GM18499 (cell line): ENCODE results near the gene CLOCK.

Experiments
- ATAC-seq: cut with Tn5 transposase; IDR thresholded peaks from one replicate; pipeline ENCODE4 v1.9.1; 2021; ENCODE audit warnings: moderate number of reproducible peaks; ENCODE audit not compliant: insufficient read depth, unreplicated experiment

The CLOCK gene

DNA sequence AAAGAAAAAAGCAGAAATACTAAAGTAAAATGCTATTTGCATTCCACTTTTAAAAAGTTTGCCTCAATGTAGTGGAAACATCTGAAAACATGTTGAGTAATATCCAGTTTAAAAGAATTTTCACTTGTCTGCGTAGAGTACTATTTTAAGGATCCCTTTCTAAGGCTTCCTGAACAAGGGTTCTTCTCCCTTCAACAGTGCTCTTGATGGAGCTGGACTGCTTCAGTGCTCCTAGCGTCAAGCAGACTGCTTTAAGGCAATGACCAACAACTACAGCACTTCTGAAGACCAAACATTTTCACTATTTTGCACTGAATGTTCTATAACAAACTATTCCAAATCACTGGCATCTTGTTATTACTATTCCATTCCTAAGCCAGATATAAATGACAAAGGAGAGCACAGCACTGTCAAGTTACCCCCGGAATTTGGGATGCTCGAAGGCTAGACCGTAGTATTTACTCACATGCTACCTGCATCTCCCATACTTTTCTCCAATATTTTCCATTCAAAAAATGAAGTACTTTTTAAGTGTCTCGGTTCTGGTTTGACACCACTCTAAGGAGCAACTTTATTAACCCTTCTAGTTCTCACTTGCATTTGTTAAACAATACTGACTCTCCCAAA is 114.9 kb downstream of the CLOCK start:
- no peak for ATAC-seq

DNA sequence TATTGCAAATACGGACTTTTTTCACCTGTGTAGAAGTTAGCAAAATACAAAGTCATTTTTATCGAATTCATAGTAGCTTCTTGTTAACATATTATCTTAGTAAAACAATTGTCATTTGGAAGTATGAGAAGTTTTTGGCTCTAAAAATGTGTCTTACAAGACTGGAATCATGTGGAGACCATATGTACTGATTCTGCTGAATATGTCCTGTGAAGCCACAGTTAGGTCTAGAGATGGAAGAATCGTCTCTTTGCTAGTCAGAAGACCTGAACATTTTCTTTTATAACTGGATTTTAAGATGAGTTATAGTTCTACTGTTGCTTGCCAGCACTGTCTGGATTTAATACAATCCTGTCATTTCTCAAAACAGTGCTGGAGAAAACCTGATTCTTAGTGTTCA is 121.9 kb downstream of the CLOCK start:
- no peak for ATAC-seq

DNA sequence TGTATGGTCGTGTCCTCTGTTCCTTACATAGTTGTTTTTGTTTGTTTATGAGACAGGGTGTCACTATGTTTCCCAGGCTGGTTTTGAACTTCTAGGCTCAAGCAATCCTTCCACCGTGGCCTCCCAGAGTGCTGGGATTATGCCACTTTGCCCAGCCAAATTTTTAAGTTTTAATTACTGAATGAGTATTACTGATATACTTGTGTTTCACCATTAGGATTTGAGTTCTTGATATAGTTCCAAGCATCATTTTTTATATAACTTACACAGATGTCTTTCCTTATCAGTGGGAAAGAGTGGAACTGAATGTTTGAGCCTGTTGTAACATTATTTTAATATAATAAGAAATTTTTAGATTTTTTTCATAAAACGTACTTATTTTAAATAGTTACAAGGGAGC is 130.5 kb downstream of the CLOCK start:
- ATAC-seq = no peak

DNA sequence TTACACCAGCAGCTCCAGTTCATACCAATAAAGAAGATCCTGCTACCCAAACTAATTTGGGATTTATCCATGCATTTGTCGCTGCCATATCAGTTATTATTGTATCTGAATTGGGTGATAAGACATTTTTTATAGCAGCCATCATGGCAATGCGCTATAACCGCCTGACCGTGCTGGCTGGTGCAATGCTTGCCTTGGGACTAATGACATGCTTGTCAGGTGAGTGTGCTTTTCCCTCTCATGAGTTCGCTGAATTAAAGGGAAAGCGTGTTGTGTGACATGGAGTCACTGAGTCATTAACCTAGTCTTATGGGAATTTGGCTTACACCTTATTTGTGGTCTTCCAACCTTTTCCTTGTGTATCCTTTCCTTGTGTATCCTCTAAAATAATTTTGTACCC is 135.1 kb downstream of the CLOCK start:
- no peak for ATAC-seq

DNA sequence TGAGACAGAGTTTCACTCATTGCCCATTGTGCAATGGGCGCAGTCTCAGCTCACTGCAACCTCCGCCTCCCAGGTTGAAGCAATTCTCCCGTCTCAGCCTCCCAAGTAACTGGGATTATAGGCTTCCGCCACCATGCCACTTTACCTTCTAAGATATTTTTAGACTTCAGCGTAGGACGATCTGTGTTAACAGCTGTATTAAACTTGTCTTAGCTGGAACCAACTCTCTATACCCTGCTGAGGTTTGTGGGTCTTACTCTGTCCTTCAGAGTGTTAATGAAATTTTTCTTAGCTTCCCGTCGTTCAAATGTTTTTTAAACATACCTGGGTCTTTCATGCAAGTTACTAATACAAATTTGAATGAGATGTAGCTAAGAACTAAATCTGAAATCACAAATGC is 136.3 kb downstream of the CLOCK start:
- ATAC-seq = no peak

DNA sequence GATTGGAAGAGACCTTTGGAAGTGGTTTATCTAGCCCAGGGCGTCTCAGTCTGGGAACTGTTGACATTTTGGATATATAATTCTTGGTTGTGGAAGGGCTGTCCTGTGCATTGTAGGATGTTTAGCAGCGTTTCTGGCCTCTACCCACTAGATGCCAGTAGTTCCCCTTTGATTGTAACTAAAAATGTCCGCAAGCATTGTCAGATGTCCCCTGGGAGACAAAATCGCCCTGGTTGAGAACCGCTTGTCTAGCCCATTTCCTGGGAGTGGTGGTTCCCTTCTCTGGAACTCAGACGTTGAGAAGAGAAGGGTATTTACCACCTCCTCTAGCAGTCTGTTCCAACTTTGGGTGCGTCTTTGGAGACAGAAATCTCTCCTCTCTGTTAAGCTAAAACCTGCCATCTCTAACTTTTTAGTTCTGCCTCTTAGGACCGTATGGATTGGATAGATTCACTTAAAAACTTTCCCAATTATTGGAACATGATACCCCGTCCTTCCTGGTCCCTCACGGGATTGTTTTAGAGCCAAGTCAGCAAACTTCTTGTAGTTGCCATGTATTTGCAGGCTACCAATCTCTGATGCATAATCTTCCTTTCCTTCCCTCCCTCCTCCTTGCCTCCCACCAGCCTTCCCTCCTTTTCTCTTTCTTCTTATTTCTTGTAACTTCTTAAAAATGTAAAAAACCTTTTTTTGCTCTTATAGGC is 137.1 kb downstream of the CLOCK start:
- peak; percentile 64 for ATAC-seq

DNA sequence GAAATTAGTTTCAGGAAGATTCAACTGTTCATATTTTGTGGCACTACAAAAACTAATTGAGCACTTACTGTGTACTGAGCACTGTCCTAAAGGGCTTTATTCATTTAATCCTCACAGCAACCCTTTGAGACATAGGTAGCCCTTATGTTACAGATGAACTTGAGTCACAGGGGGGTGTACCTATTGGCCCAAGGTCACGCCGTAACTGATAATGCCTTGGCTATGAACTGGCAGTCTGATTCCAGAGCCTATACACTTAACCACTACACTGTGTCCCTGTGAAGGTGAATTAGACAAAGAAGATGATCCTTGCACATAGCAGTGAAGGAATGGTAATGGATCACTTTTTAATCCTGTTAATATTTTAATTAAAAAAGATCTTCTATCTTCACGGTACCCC is 138.9 kb downstream of the CLOCK start:
- no peak for ATAC-seq

DNA sequence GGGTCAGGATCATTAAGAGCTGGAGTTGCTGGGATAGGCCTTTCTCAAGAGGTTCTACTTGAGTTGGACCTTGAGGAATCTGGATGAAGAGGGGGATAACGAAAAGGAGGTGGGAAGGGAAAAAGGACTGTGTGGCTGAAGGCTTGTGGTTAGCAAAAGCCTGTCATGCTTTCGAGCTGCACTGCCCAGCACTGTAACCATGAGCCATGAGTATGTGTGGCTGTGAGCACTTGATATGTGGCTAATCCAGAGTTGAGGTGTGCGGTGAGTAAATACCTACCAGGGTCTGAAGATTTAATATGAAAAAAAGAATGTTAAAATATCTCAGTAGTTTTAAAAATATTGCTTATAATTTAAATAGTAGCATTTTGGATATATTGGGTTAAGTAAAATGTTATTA is 139.6 kb downstream of the CLOCK start:
- ATAC-seq = no peak

DNA sequence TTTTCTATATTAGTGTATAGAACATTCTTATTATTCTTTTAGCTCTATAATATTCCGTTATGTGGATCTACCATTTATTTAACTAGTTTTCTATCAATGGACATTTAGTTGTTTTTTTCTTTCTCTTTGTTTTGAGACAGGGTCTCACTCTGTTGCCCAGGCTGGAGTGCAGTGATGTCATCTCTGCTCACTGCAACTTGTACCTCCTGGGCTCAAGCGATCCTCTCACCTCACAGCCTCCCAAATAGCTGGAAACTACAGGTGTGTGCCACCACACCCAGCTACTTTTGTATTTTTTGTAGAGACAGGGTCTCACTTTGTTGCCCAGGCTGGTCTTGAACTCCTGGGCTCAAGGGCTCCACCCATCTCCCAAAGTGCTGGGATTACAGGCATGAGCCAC is 140.2 kb downstream of the CLOCK start:
- ATAC-seq = no peak

DNA sequence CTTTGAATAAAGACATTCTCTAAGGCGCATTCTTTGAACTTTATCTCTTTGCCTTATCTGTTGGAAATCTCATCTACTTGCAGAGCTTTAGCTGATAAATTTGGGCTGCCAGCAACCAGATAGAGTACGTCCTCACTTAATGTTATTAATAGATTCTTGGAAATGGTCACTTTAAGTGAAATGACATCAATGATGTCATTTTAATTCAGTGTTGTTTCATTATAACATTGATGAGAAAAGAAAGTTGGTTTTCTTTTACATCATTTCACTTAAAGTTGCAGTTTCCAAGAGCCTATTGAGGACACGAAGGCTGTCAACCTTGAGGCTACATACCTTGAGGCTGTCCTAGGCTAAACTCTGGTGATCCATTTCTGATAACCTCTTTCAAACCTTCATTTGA is 141.6 kb downstream of the CLOCK start:
- ATAC-seq = no peak

DNA sequence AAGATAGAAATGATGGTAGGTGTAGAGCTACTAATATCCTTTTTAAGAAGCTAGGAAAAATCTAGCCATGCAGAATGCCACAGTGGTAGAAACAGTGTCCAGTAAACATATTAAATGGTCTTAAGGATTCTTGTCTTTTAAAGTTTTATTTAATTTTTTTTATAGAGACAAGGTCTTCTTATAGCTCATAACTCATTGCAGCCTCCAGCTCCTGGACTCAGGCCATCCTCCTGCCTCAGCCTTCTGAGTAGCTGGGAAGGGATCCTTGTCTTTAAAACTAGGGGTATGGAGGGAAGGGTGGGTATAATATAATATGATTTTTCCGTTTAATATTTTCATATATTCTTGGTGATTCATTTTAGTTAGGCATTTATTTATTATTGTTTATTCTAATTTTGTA is 147.1 kb downstream of the CLOCK start:
- no peak for ATAC-seq

DNA sequence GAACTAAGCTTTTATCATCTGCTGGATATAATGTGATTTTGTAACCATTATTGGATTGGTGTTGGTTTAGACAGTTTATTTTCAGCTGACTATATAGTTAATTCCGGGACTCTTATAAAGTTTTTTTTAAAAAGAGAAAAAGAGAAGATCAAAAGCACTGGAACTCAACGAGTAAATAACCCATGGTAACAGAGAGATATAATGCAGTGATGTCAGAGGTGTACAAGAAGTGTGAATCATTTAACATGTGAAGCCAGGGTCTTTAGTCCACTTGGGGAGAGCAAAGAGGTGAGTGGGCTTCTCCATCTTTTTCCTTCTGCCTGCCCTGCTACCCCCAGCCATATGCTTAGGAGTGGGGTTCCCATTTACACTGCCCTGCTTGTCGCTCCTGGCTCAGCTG is 147.7 kb downstream of the CLOCK start:
- no peak for ATAC-seq

DNA sequence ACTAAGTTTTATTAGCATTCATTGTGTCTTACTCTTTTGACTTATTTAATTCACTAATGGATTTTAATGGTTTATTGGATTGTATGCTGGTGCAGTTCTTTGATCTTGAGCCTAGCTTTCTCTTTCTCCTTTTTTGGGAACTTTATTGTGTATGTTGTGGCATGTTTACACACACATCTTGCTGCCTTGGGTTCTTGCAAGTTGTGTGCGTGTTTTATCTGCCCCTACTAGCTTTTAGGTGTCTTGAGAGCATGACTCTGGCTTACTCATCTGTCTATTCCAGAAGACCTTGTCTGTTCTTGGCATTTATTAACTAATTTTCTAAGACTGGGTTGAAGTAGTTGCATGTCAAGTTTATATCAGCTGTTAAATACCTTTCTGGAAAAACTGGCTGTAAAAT is 148.2 kb downstream of the CLOCK start:
- ATAC-seq = no peak

DNA sequence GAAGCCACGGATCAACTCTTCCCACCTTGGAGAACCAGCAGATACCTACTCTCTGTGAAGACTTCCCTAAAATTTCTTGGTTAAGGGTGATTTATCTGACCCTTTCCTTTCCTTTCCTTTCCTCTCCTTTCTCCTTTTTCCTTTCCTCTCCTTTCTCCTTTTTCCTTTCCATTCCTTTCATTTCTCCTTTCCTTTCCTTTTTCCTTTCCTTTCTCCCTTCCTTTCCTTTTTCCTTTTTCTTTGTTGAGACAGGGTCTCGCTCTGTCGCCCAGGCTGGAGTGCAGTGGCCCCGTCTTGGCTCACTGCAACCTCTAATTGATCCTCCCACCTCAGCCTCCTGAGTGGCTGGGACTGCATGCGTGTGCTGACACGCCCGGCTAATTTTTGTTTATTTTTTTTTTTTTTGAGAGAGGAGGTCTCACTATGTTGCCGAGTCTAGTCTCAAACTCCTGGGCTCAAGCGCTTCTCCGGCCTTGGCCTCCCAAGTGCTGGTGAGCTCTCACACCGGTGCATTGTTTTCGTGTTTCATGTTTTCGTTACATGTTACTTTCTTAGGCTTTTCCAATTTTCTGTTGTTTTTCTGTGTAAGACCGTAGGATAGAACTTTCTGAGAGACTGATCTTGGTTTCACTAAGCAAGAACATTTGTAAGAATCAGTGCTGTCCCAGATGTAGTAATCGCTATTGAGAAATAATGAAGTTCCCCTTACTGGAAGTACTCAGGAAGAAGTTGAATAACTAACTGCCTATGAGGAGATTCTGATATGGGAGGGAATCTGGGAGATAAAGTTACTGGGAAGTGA is 149.0 kb downstream of the CLOCK start:
- no peak for ATAC-seq

DNA sequence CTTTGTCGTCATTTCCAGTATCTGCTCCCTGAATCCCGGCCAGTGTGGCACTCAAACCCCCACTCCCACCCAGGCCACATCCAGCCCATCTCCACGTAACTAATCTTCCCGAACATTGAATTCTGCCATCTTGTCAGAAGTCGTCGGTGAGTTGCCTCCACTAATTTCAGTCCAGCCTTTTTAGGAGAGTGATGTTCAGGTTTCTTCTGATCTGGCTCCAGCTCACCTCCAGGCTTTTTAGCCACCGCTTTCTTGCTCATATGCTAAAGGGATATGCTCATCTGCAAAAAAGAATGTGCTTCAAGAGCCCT is 149.6 kb downstream of the CLOCK start:
- ATAC-seq = no peak

DNA sequence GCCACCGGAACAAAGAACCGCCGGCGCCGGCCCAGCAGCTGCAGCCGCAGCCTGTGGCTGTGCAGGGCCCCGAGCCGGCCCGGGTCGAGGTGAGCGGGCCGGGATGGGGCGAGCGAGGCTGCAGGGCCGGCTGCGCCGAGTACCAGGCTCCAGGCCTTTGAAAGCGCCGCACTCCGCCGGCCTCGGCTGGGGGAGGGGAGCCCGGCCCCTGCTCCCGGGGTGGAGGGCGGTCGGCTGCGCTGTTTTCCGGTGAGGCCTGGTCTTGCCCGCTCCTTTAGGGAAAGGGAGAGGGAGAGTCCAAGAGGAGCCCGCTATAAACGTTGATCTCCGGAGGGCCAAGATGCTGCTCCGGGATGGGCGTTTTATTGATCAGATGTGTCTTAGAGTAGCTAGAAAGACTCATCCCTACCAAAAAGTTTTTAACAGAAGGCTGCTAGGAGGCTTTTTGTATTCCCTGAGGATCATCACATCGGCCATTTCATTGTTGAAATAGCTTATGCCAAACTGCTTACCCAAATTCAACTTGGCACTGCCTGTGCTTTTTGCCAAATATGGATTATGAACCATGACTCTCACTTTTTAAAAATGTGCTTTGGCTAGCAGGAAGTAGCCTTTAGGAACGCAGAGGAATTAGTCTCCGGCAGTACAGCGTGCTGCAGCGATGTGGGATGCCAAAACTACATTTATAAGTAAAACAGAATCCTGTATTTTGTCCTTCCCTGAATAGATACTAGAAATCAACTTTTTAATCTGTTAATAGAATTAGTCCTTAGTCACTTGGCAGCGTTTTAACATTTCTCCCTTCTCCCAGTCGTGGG is 150.2 kb downstream of the CLOCK start:
- peak; percentile 8 for ATAC-seq

DNA sequence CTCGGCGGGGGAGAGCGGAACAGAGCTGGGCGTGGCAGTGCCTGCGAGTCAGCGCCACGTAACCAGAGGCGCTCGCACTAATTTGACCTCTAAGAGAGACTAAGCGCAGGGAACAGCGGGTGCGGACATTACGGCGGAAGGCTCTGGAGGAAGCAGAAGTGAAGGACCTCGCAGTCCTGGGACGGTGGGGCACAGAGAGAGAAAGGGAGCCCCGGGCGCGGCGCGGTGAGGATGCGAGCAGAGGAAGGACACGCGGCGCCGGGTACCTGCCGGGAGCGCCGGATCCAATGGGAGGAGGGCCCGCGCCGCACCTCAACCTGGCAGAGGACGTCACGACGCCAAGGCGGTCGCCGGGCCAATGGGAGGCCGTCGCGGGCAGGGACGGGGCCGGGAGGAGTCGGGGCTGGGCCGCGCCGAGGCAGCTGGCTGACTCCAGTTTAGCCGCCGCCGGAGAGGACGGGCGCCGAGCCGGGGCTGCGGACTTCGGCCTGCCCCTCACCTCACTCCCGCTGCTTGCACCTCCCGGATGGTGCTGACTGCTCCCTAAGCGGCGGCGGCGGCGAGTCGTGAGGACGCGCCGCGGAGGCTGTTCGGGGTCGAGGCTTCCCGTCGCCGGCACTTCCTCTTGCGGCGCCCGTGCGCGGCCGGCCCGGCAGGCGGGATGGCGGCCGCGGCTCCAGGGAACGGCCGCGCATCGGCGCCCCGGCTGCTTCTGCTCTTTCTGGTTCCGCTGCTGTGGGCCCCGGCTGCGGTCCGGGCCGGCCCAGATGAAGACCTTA is 151.0 kb downstream of the CLOCK start, which contains the start of gene TMEM165:
Gene TMEM165, plus strand, starts transcription at position 429 of the 779 bp plus-strand sequence. Its CDS starts 233 bp downstream, at position 662.
- ATAC-seq = peak; percentile 72

DNA sequence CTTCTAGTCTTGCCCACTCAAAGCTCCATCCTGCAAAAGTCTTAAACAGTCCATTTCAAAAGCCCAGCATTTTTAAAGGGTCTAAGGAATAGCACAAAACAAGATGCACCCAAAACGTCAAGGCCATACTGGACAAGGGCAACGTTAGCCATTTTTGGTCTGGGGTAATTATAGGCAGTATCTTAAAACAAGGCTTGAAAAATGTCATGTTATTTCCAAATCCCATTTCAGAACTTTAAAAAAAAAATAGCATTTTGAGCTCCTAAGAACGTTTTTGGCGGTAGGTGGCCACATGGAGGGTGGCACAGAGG is 151.5 kb downstream of the CLOCK start:
- no peak for ATAC-seq

DNA sequence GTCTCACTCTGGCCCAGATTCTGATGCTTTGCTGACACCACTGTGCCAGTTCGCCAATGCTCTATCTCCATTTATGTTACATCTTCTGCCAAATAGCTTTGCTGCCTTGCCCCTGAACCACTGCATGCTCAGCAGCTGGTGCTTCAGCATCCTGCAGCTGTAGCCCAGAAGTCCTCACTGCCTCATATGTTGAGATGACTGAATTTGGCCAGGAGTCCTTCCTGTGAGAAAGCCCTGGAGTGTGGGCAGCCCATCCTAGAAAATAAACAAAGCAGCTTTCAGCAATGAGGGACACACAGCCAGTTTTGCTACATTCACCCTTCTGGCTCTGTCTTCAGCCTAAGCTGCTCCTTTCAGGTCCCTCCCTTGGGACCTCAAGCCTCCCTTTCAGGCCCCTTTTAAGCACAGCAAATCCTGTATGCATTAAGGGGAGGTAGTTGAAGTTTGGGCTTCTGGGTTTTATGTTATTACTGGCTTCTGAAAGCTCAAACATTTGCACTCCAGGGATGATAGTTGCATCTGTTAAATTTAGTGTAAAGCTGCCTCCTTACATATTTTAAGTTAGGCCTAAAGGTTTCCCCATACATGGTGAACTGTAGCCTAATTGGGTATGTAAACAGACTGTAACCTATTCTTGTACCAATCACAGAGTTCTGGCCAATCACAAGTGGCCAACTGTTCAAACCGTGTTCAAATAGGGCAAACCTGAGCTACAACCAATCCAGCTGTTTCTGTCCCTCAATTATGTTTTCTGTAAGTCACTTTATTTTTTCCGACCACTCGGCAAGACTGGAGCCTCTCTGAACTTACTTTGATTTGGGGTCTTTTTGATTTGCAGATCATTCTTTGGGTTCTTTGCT is 153.0 kb downstream of the CLOCK start:
- ATAC-seq = no peak
